GM18511 (cell line): ENCODE measurements around the gene PLAU.
A peak's percentile ranks its signal among the peaks of the same experiment; 100 is the strongest.
"Not testable (repeated sequence)": the region's sequence is repeated elsewhere in the genome, so short reads cannot be mapped to it uniquely, and the experiment has no call there.

Source experiments
- ATAC-seq: cut with Tn5 transposase; IDR thresholded peaks from one replicate; pipeline ENCODE4 v1.9.1; 2021; ENCODE audit warnings: mild to moderate bottlenecking, moderate library complexity; ENCODE audit not compliant: unreplicated experiment

PLAU gene

DNA sequence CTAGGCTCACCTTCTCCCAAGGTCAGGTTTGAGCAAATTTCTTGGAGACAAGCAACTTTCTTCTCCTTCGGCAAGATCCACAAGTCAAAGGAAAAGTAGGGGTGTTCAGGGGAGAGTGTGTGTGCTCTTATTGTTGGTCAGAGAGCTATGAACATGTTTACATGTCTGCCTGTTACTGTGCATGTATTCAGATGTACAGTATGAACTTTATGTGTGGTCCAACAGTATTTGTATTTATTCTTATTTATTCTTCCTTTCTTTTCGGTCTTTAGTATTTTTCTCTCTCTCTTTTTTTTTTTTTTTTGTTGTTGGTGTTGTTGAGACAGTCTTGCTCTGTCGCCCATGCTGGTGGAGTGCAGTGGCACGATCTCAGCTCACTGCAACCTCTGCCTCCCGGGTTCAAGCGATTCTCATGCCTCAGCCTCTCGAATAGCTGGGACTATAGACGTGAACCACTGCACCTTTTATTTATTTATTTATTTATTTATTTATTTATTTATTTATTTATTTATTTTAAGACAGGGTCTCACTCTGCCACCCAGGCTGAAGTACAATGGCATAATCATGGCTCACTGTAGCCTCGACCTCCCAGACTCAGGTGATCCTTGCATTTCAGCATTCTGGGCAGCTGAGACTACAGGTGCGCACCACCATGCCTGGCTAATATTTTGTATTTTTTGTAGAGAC lies 38.2 kb downstream of the PLAU start:
- no peak for ATAC-seq

DNA sequence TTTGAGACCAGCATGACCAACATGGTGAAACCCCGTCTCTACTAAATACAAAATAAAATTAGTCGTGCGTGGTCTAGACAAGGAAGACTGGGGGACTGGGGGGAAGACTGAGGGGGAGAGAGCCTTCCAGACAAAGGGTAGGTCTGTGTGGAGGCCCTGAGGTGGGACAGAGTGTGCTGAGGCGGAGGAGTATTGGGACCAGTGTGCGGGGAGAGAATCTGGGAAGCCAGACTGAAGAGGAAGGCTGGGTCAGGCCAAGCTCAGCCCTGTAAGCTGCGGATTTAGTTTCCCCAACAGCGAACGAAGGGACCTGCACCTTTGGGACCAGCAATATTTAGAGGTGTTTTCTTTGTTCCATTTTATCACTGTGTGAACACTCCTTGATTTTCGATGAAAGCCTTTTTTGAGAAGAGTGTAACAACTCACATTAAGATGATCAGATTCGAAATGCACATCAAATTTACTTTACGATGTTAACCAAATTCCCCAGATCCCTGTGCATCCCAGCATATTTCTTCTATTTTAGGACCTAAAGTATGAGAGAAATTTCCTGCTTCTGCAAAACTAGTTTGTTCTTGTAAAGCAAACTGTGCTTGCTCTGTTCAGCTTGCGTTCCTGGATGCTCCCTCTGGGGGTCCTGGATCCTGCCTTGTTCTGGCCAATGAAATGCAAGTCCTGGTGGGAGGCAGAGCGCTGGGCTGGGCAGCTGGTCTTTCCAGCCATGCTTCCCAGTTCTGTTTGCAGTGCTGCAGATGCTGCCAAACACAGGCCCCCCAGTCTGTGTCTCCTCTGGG lies 39.4 kb downstream of the PLAU start:
- ATAC-seq, result no peak

DNA sequence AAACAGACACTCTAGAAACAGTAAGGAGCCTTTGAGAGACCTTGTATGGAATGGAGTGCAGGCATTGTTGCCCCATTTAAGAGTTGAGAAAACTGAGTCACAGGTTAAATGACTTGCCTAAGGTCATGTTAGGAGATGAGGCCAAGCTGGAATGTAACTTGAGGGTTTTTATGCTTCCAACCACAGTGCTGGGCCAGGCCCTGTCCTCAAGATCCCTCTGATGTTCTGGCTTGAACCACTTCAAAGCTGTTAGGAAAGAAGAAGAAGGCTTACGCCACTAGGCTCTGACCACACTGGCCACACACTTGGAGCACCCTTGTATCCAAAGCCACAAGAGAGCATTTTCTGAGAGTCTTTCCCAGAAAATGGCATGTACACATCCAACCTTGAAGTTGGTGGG lies 42.7 kb downstream of the PLAU start:
- ATAC-seq, result no peak

DNA sequence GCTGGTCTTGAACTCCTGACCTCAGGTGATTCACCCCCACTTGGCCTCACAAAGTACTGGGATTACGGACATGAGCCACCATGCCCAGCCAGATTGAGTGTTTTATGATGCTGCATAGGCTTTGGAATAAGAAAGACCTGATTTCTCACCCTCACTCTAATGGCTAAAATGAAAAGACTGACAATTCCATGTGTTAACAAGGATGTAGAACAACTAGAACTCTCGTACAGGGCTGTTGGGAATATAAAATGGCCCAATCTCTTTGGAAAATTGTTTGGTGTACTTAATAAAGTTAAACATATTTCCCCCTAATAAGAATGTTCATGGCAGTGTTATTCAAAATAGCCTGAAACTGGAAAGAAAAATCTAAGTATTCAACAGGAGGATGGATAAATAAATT lies 43.8 kb downstream of the PLAU start:
- no peak for ATAC-seq

DNA sequence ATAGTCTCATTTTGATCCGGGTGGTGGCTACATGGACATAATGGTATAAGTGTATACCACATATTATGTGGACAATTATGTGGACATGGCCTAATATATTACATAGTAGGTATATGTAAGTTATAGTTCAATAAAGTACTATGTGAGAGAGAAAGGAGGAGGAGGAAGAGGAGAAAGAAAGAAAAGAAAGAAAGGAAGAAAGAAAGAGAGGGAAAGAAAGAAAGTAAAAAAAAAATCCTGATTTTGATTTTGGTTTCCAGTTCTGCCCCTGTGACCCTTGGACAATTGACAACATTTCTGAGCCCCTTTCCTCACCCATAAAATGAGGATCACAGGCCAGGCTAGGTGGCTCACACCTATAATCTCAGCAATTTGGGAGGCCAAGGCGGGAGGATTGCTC lies 44.8 kb downstream of the PLAU start:
- no peak for ATAC-seq

DNA sequence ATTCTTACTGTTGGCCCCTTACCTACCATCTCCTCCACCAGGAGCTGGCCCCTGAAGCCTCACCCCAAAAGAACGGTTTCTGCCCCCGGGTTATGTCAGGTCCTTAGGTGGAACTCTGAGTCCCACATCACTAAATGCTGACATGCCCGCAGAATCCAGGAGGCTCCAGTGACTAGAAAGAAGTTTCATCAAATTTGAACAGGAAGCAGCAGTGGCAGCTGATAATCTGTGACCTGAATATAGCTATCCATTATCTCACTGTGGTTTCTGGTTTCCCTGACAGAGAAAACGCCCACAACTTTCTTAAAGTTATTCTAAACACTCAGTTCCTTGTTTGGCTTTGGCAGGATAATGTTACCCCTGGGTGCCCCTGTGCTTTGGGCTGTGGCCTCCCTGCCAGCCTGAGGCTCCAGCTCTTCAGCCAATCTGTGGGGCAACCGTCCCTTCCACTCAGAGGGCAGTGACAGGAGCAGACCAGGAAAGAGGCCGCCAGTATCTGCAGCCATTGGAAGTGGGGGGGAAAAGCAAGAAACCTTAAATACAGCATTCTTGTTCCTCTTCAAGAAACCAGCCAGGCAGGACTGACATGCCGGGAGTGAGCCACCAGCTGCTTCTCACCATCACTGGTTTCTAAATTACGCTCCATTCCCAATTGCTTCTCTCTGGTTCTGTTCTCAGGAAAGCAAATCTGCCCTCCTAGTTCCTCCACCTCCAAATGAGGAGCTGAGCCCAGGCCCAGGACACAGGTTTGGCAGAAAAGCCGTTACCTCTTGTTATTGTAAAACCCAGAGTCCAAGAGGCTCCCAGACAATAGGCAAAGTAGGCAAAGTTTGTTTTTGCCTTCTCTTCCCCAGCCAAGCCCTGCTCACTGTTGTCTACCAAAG lies 45.8 kb downstream of the PLAU start:
- peak; percentile 69 for ATAC-seq

DNA sequence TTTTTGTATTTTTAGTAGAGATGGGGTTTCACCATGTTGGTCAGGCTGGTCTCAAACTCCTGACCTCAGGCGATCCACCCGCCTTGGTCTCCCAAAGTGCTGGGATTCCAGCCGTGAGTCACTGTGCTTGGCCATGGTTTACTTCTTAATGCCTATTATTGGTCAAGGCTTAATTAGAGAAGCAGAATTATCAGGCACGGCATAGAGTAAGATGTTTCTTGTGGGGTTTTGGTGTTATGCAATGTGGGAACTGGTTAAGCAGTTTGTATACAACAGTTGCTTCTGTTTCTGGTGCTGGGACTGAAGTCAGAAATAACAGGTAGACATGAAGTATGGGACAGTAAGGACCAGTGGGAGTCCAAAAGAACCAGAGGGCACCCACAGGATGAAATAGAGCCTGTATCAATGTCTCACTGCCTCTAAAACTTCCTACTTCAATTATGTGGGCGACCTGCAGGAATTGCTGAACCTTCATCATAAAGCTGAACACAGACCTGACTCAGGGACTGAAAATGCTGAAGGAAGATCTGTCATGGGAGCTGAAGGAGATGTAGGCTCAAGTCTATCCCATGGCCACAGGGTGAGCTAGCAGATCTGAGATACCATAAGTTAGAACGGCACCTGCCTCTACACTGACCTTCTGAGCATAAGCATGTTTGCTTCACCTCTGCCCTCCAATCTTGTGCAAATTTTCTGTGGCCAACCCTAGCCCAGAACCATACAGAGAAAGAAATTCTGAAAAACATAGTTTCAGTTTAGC lies 48.7 kb downstream of the PLAU start:
- ATAC-seq, result no peak

DNA sequence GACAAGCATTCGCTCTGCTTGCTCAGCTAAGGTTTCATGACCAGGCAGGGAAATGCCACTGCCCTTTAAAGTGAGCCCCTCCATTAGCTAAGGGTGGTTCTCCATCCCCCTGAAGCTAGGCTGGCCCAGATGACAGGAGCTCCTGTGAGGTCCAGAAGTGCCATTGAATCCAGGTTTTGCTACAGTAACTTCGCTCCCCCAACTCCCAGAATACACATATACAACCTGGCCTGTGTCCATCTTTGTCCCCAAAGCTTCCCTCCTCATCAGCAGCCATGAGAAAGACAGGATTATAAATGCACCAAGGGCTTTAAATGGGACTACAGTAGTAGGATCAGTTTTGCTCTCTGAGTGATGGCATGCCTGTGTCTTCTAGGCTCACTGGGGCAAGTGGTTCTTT lies 51.5 kb downstream of the PLAU start:
- no peak for ATAC-seq

DNA sequence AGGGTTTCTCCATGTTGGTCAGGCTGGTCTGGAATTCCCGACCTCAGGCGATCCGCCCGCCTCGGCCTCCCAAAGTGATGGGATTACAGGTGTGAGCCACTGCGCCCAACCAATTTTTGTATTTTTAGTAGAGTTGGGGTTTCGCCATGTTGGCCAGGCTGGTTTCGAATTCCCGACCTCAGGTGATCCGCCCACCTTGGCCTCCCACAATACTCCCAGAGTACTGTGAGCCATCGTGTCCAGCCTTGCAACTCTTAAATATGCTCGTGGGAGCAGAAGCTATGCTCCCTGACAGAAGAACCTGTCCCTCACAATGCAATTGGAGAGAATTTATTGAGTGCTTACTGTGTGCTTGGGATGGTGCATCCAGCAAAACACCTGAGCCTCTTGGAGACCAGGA lies 52.6 kb downstream of the PLAU start:
- ATAC-seq, result not testable (repeated sequence)

DNA sequence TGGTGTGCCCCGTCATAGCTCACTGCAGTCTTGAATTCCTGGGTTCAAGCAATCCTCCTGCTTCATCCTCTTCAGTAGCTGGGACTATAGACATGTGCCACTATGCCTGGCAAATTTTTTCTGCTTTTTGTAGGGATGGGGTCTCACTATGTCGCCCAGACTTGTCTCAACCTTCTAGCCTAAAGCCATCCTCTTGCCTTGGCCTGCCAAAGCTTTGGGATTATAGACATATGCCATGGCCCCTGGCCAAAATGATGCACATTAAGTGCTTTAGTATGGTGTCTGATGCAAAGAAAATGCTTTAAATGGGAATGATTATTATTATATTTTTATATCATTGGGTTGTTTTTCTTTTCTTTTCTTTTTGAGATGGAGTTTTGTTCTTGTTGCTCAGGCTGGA lies 53.8 kb downstream of the PLAU start:
- ATAC-seq, result no peak

DNA sequence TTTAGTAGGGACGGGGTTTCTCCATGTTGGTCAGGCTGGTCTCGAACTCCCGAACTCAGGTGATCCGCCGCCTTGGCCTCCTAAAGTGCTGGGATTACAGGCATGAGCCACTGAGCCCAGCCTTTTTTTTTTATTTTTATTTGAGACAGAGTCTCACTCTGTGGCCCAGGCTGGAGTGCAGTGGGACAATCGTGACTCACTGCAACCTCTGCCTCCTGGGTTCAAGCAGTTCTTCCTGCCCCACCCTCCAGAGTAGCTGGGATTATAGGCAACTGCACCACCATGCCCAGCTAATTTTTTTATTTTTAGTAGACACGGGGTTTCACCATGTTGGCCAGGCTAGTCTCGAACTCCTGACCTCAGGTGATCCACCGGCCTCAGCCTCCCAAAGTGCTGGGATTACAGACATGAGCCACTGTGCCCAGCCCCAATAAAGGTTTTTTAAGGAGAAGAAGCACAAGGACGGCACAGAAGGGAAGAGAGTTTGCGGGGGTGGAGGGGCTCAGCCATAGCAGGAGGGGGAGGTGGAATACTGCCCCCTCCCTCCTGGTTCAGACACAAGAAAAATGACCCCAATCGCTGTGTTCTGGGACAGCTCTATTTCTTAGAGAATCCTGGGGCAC lies 54.4 kb downstream of the PLAU start:
- ATAC-seq, result not testable (repeated sequence)

DNA sequence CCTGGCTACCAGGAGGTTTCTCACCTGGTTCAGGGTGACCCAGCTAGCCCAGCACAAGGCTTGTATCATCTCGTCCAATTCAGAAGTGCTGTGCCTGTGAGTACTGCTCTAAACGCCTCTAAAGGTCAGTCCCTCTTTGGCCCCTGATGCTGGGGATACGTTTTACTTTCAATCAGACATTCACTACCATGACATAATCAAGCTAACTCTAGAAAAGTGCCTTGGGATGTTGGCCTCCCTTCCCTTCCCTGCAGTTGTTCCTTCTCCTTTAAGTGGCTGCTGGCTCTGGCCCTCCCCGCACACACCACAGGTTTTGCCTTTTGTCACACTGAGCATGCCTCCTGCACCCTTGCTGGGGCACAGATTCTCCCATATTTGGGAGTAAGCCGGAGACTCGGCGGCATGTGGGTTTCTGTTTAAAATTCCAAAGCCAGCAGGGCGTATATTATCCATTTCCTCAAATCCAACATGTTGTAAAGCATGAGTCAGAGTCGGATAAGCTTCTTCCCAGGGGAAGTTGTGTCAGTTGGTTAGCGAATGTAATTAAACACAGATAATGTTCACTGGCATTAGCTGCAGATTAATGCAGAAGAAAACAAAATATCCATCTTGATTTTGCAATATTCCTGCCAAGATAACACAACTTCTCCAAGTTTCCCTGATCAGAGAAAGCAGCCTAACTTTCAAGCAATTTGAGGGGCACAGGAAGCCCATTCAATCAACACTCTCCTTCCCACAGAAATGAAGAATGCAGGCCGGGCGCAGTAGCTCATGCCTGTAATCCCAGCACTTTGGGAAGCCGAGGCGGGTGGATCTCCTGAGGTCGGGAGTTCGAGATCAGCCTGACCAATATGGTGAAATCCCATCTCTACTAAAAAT lies 55.2 kb downstream of the PLAU start:
- no peak for ATAC-seq

DNA sequence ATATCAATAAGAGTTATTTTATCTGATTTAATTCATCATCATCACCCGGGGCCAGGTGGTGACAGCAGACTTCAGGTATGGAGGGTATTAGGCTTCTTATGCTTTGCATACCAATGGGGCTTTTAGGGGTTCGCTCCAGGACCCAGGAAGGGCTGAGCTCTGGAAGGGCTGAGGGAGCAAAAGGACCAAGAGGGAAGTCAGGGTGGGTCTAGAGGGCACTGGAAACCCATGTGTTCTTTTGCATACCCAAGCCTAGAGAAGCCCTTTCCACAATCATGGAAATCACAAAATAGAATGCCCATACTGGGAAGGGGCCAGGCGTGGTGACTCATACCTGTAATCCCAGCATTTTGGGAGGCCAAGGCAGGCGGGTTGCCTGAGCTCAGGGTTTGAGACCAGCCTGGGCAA lies 56.1 kb downstream of the PLAU start:
- ATAC-seq, result no peak
